GM06990 (cell line): ENCODE measurements around the gene ADAM12.
A peak's percentile ranks its signal among the peaks of the same experiment; 100 is the strongest.

ENCODE experiments used
- DNase-seq: peaks from one replicate; pipeline ENCODE4 v3.0.0-alpha.2; 2011; ENCODE audit not compliant: insufficient read length; ENCODE audit errors: extremely low read depth
- H3K27me3 ChIP-seq: replicated peaks from 2 replicates; pipeline ENCODE4 v1.6.0; 2011; ENCODE audit warnings: low read length; ENCODE audit not compliant: control insufficient read depth, insufficient read depth
- H3K36me3 ChIP-seq: 2 replicates; pipeline ENCODE4 v1.5.1; 2011; ENCODE audit warnings: low read length; ENCODE audit not compliant: control insufficient read depth, insufficient read depth
- H3K4me3 ChIP-seq: replicated peaks from 2 replicates; pipeline ENCODE4 v1.5.1; 2011; ENCODE audit warnings: low read depth, mild to moderate bottlenecking, control low read depth, low read length
- CTCF ChIP-seq: IDR thresholded peaks from 2 replicates; pipeline ENCODE4 v1.5.1; 2011; ENCODE audit warnings: low read length, control low read depth, mild to moderate bottlenecking, inconsistent platforms; ENCODE audit not compliant: insufficient read depth, poor library complexity, severe bottlenecking

The ADAM12 gene

GRCh38 chr10:126046831-126047230, 341.4 kb downstream of the ADAM12 start:
- H3K27me3 ChIP-seq: no peaks in the 10 kb centered on the region
- no peak overlapping the region for H3K4me3 ChIP-seq
- no peak for DNase-seq
- no peaks in the 10 kb centered on the region for H3K36me3 ChIP-seq
- TF ChIP-seq CTCF: no peak

DNA sequence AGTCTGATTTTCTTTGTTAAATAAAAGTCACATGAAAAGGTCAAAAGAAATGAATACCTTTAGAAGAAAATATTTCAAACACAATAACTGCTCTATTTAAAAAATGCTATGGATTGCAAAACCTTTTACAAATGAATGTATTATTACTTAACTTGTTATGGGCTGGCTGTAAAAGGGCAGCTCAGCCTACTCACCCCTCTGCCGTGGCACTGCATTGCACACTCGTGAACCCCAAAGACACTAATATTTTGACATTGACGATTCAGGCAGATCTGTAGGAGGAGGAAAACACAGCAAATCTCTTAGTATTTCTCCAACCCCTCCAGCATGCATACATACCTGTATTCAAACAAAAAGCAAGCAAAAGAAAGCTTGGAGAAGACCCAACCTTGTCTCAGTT, 342.4 kb downstream of the ADAM12 start:
- H3K36me3 ChIP-seq: no peaks in the 10 kb centered on the region
- TF ChIP-seq CTCF: no peak
- DNase-seq: no peak
- no peaks in the 10 kb centered on the region for H3K27me3 ChIP-seq
- H3K4me3 ChIP-seq: no peak overlapping the region

DNA sequence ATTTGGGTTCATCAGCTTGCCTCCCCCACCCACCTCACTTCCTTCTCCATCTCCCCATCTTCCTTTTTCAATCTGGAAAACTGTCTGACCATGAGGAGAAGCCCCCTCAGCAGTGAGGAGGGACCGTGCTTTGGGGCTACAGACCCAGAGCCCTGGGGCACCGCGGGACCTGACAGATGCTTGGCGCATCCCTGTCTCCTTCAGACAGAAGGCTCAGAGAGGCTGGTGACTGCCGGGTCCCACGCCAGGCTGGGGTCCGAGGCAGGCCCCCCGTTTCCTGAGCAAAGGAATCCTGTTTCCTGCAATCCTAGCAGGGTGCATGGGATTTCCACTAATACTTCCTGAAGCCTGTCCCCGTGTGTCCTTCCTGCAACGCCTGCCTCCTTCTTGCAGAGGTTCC, 344.9 kb downstream of the ADAM12 start:
- Histone ChIP-seq H3K36me3 (no peaks in the 10 kb centered on the region), H3K27me3 (no peaks in the 10 kb centered on the region), H3K4me3 (no peak overlapping the region)
- no peak for DNase-seq
- no peak for TF ChIP-seq CTCF

- H3K36me3 ChIP-seq: no peaks in the 10 kb centered on the region
- H3K27me3 ChIP-seq: no peaks in the 10 kb centered on the region
- no peak for TF ChIP-seq CTCF
- no peak overlapping the region for H3K4me3 ChIP-seq
- DNase-seq: no peak
Measured at GRCh38 chr10:126042906-126043305, 345.4 kb downstream of the ADAM12 start.

- no peak for DNase-seq
- Histone ChIP-seq H3K27me3 (no peaks in the 10 kb centered on the region), H3K4me3 (no peak overlapping the region), H3K36me3 (no peaks in the 10 kb centered on the region)
- no peak for TF ChIP-seq CTCF
Measured at GRCh38 chr10:126042354-126042753, 345.9 kb downstream of the ADAM12 start.

DNA sequence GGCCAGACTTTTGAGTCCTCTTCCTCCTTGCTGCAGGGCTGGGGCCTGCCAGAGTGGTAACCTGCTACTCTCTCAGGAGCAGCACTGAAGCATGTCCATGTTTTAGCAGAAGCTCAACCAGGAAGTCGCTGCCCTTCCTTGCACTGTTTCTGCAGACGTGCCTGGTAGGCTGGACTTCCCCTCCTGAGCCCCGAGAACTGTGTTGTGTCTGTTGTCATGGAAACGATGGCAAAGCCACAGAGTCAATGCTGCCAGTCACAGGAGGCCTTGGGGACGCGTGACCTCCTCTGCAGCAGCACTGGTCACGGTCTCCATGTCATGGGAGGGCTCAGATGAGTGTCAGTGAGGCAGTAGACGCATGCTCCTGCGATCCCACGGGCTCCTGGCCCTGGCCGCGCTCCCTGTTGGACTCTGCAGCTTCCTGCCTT, 346.5 kb downstream of the ADAM12 start:
- Histone ChIP-seq H3K36me3 (no peaks in the 10 kb centered on the region), H3K4me3 (no peak overlapping the region), H3K27me3 (no peaks in the 10 kb centered on the region)
- peak; percentile 85 for DNase-seq
- no peak for TF ChIP-seq CTCF
